ENCODE results near the gene D2HGDH. TPM values are rescaled to one million over a fixed set of nuclear protein-coding genes. Genes with fewer than 3 reads are reported as not detected.

The D2HGDH gene
- total and polyA plus RNA-seq, 2 of the 13 experiments (the other 11 are each of a cell fraction or from before 2014, with no cell fraction given) = 19.2 to 20.3 TPM

GRCh38 chr2:241817126-241817820 is 82.8 kb downstream of the D2HGDH start (continued):
- no peak for TF ChIP-seq GABPA (IDR thresholded peaks at IDR 0.05; ENCODE audit: low read depth, low read length)
- peak; percentile 49; the same call in 1 of the 2 replicates for TF ChIP-seq GABPA (CRISPR knock-in tag; IDR thresholded peaks at IDR 0.05; ENCODE audit: low read depth)
- 0 out of 2 replicates have a peak, but pooled peaks have one; percentile 18 for TF ChIP-seq KDM1A (CRISPR knock-in tag; IDR thresholded peaks at IDR 0.05)
- 0 out of 2 replicates have a peak, but pooled peaks have one; percentile 22 for TF ChIP-seq ZNF501 (CRISPR knock-in tag; IDR thresholded peaks at IDR 0.05)
- no peak for TF ChIP-seq HNF4G (IDR thresholded peaks at IDR 0.05; ENCODE audit: borderline replicate concordance, low read depth, low read length)
- TF ChIP-seq HNF4G (CRISPR knock-in tag; IDR thresholded peaks at IDR 0.05; ENCODE audit: borderline replicate concordance, low read depth) = no peak
- TF ChIP-seq HNF4A (CRISPR knock-in tag; IDR thresholded peaks at IDR 0.05) = 0 out of 2 replicates have a peak, but pooled peaks have one; percentile 9
- TF ChIP-seq ZNF556 (CRISPR knock-in tag; IDR thresholded peaks at IDR 0.05; ENCODE audit: borderline replicate concordance) = no peak
- TF ChIP-seq SAP130 (CRISPR knock-in tag; IDR thresholded peaks at IDR 0.05; ENCODE audit: low read depth) = peak; percentile 51
- no peak; the same call in 1 of the 2 replicates for TF ChIP-seq NR2F6 (IDR thresholded peaks at IDR 0.05)
- TF ChIP-seq NR2F6 (CRISPR knock-in tag; IDR thresholded peaks at IDR 0.05) = 0 out of 2 replicates have a peak, but pooled peaks have one; percentile 13
- no peak for TF ChIP-seq HBP1 (CRISPR knock-in tag; IDR thresholded peaks at IDR 0.05; ENCODE audit: low read depth)
- 0 out of 2 replicates have a peak, but pooled peaks have one; percentile 12 for TF ChIP-seq ZNF7 (CRISPR knock-in tag; IDR thresholded peaks at IDR 0.05)
- TF ChIP-seq NR2C2 (CRISPR knock-in tag; IDR thresholded peaks at IDR 0.05; ENCODE audit: borderline replicate concordance) = no peak
- TF ChIP-seq ZBTB3 (CRISPR knock-in tag; IDR thresholded peaks at IDR 0.05; ENCODE audit: borderline replicate concordance, low read depth) = no peak
- no peak; the same call in 1 of the 2 replicates for TF ChIP-seq PBX2 (CRISPR knock-in tag; IDR thresholded peaks at IDR 0.05)
- TF ChIP-seq PAXIP1 (CRISPR knock-in tag; conservative IDR thresholded peaks at IDR 0.05) = peak; percentile 52
- TF ChIP-seq MAFF (IDR thresholded peaks at IDR 0.05; ENCODE audit: low read depth, low read length) = no peak
- no peak for TF ChIP-seq ATF7-NPFF (CRISPR knock-in tag; IDR thresholded peaks at IDR 0.05; ENCODE audit: low read depth)
- no peak for TF ChIP-seq MAX (IDR thresholded peaks at IDR 0.05)
- no peak for TF ChIP-seq IKZF1 (IDR thresholded peaks at IDR 0.05)
- 0 out of 2 replicates have a peak, but pooled peaks have one; percentile 41 for TF ChIP-seq ERF (CRISPR knock-in tag; IDR thresholded peaks at IDR 0.05)
- TF ChIP-seq ZFX (CRISPR knock-in tag; IDR thresholded peaks at IDR 0.05; ENCODE audit: low read depth) = peak; percentile 49
- TF ChIP-seq TEAD3 (CRISPR knock-in tag; optimal IDR thresholded peaks at IDR 0.05; ENCODE audit: borderline replicate concordance) = peak; percentile 49
- no peak for TF ChIP-seq MIER3 (CRISPR knock-in tag; IDR thresholded peaks at IDR 0.05; ENCODE audit: borderline replicate concordance)

Data from HepG2 (cell line).